Measurements from ENCODE around the gene WDR86. TPM values are rescaled to one million over a fixed set of nuclear protein-coding genes. Genes with fewer than 3 reads are reported as not detected.
A peak's percentile ranks its signal among the peaks of the same experiment; 100 is the strongest.

WDR86 gene
- total RNA-seq, 6 donors from 2014 or later: 1.1 to 17.4 (median 3.9) TPM

GRCh38 chr7:151416112-151416940 is 6.5 kb upstream of the WDR86 start:
- Histone ChIP-seq H3K36me3 (no peaks in the 10 kb centered on the region), H3K9me3 (no peaks in the 10 kb centered on the region), H3K27me3 (peaks cover 0 to 1% (median 0%) of the 10 kb centered on the region in 4 donors), H3K27ac (peak overlapping the region in 1 of 4 donors; percentile 17), H3K4me3 (no peak overlapping the region), H3K4me1 (peaks cover 0 to 11% (median 10%) of the 10 kb centered on the region in 4 donors)
- TF ChIP-seq EP300 (IDR thresholded peaks at IDR 0.05): no peak
- no peak for TF ChIP-seq CTCF (IDR thresholded peaks at IDR 0.05)
- no peak for TF ChIP-seq POLR2AphosphoS5 (IDR thresholded peaks at IDR 0.05)
- no peak for TF ChIP-seq POLR2A (IDR thresholded peaks at IDR 0.05)
- WGBS, 2 donors: 70 to 81% methylated on average over 10 of the region's 10 CpGs
- ATAC-seq (ENCODE audit: low FRiP score in 2 of 2): peak in 1 of 2 donors; percentile 28
- no peak for DNase-seq

GRCh38 chr7:151415375-151416105 is 5.7 kb upstream of the WDR86 start:
- WGBS, 2 donors: 46% methylated on average over 3 of the region's 3 CpGs
- peaks cover under 1 to 15% (median 12%) of the 10 kb centered on the region in 4 donors for H3K4me1 ChIP-seq
- peak in 1 of 2 donors; percentile 51 for TF ChIP-seq POLR2AphosphoS5 (IDR thresholded peaks at IDR 0.05)
- no peak for TF ChIP-seq POLR2A (IDR thresholded peaks at IDR 0.05)
- no peak for TF ChIP-seq CTCF (IDR thresholded peaks at IDR 0.05)
- TF ChIP-seq EP300 (IDR thresholded peaks at IDR 0.05): peak in 1 of 4 donors; percentile 42
- peaks cover 0 to 9% (median 2%) of the 10 kb centered on the region in 4 donors for H3K27me3 ChIP-seq
- DNase-seq (peak in 1 of 2 donors; percentile 66), ATAC-seq (ENCODE audit: low FRiP score in 2 of 2) (peak; percentile 50 to 69)
- H3K9me3 ChIP-seq: no peaks in the 10 kb centered on the region
- no peak overlapping the region for H3K4me3 ChIP-seq
- no peak overlapping the region for H3K27ac ChIP-seq
- no peaks in the 10 kb centered on the region for H3K36me3 ChIP-seq

- peaks cover 21 to 38% (median 35%) of the 10 kb centered on the region in 4 donors for H3K4me1 ChIP-seq
- 94 to 95% methylated on average over 4 of the region's 4 CpGs for WGBS, 2 donors
- no peak overlapping the region for H3K27ac ChIP-seq
- DNase-seq (no peak), ATAC-seq (ENCODE audit: low FRiP score in 2 of 2) (no peak)
- TF ChIP-seq POLR2AphosphoS5 (IDR thresholded peaks at IDR 0.05) (no peak), POLR2A (IDR thresholded peaks at IDR 0.05) (no peak), CTCF (IDR thresholded peaks at IDR 0.05) (no peak), EP300 (IDR thresholded peaks at IDR 0.05) (no peak)
- H3K27me3 ChIP-seq: peaks cover 0 to 30% (median 18%) of the 10 kb centered on the region in 4 donors
- H3K36me3 ChIP-seq: no peaks in the 10 kb centered on the region
- no peaks in the 10 kb centered on the region for H3K9me3 ChIP-seq
- H3K4me3 ChIP-seq: no peak overlapping the region
Measured at GRCh38 chr7:151413241-151413640, 3.4 kb upstream of the WDR86 start.

GRCh38 chr7:151412318-151412717 is 2.5 kb upstream of the WDR86 start:
- TF ChIP-seq EP300 (IDR thresholded peaks at IDR 0.05) (no peak), POLR2A (IDR thresholded peaks at IDR 0.05) (no peak), POLR2AphosphoS5 (IDR thresholded peaks at IDR 0.05) (no peak), CTCF (IDR thresholded peaks at IDR 0.05) (no peak)
- WGBS, 2 donors: 68 to 75% methylated on average over 4 of the region's 4 CpGs
- H3K4me1 ChIP-seq: peaks cover 21 to 38% (median 35%) of the 10 kb centered on the region in 4 donors
- no peaks in the 10 kb centered on the region for H3K9me3 ChIP-seq
- DNase-seq (no peak), ATAC-seq (ENCODE audit: low FRiP score in 2 of 2) (no peak)
- H3K27ac ChIP-seq: no peak overlapping the region
- H3K36me3 ChIP-seq: no peaks in the 10 kb centered on the region
- H3K4me3 ChIP-seq: no peak overlapping the region
- peaks cover 0 to 30% (median 18%) of the 10 kb centered on the region in 4 donors for H3K27me3 ChIP-seq

Measured in upper lobe of left lung (tissue), 6 donors.